ENCODE results near the gene DENND2D. TPM values are rescaled to one million over a fixed set of nuclear protein-coding genes. Genes with fewer than 3 reads are reported as not detected.

DENND2D gene
- total RNA-seq, 2 experiments from 2014 or later, result 60.7 to 62.0 TPM

Other genes starting within 250 kb of the DENND2D start
- gene LRIF1, start 236.7 kb downstream of the DENND2D start, total RNA-seq, result 1 to 10 TPM; 1.6 to 1.8 TPM
- 10 to 100 TPM; 35.7 to 38.7 TPM for gene DRAM2, start 60.6 kb downstream of the DENND2D start, total RNA-seq
- 10 to 100 TPM; 25.0 to 27.2 TPM for gene CEPT1, start 60.4 kb downstream of the DENND2D start, total RNA-seq
- gene CHI3L2, start 27.1 kb upstream of the DENND2D start, total RNA-seq, result 10 to 100 TPM; 13.9 to 15.7 TPM
- gene CHIA, start 90.2 kb upstream of the DENND2D start, total RNA-seq, result not detected
- 10 to 100 TPM; 10.2 to 11.7 TPM for gene OVGP1, start 227.1 kb upstream of the DENND2D start, total RNA-seq
- gene WDR77, start 248.6 kb upstream of the DENND2D start, total RNA-seq, result 10 to 100 TPM; 12.4 to 15.1 TPM
- 10 to 100 TPM; 47.3 to 51.5 TPM for gene ATP5PB, start 248.8 kb upstream of the DENND2D start, total RNA-seq